HepG2 (cell line): ENCODE results near the gene NOXO1. TPM values are rescaled to one million over a fixed set of nuclear protein-coding genes. Genes with fewer than 3 reads are reported as not detected.

Experiments used
- ARNTL ChIP-seq: sonication (generic); formaldehyde crosslinking; IDR thresholded peaks from 2 replicates; pipeline ENCODE4 v1.4.0; 2020; ENCODE audit warnings: mild to moderate bottlenecking, missing genetic modification reagents
- CEBPG ChIP-seq: IDR thresholded peaks from 2 replicates; pipeline ENCODE4 v1.6.1; 2016
- EZH2 ChIP-seq: conservative IDR thresholded peaks from 2 replicates; pipeline ENCODE4 v1.6.1; 2012; ENCODE audit warnings: mild to moderate bottlenecking, low read depth, low read length, moderate library complexity
- FOXA3 ChIP-seq: IDR thresholded peaks from 2 replicates; pipeline ENCODE4 v1.6.1; 2016; ENCODE audit warnings: missing genetic modification reagents, missing compliant biosample characterization
- FOXK1 ChIP-seq: sonication (generic); formaldehyde crosslinking; IDR thresholded peaks from 2 replicates; pipeline ENCODE4 v1.4.0; 2020; ENCODE audit warnings: low read depth, missing genetic modification reagents, borderline replicate concordance
- GTF3A ChIP-seq: sonication (generic); formaldehyde crosslinking; conservative IDR thresholded peaks from 2 replicates; pipeline ENCODE4 v1.4.0; 2020; ENCODE audit warnings: mild to moderate bottlenecking, missing genetic modification reagents
- MIER2 ChIP-seq: IDR thresholded peaks from 2 replicates; pipeline ENCODE4 v1.6.1; 2016; ENCODE audit warnings: missing biosample characterization, missing genetic modification reagents
- ZNF792 ChIP-seq: IDR thresholded peaks from 2 replicates; pipeline ENCODE4 v1.6.1; 2016
- ZNF839 ChIP-seq: sonication (generic); formaldehyde crosslinking; IDR thresholded peaks from 2 replicates; pipeline ENCODE4 v1.4.0; 2020; ENCODE audit warnings: missing genetic modification reagents, mild to moderate bottlenecking, borderline replicate concordance
- polyA plus RNA-seq, 8 experiments: library from polyadenylated mRNA; depleted of rRNA in 3 of 8; stranded (reverse) in 7 of 8; unstranded in 1 of 8; fragments of >200 nt; fragmentation: Illumina TruSeq in 4 of 8; extraction: Trizol in 4 of 8; gene quantifications; 2 replicates each; pipeline versions ENCODE4 v1.2.1 to v1.2.3, GENCODE V29; 2011 to 2016; ENCODE audit warnings: low read depth in 4 of 8, missing spikeins in 1 of 8, mixed read lengths in 1 of 8; ENCODE audit not compliant: insufficient read depth in 1 of 8
- total RNA-seq, 5 experiments: library from RNA; depleted of rRNA; stranded (reverse); fragments of >200 nt; fragmentation: Illumina TruSeq; extraction: Trizol; gene quantifications; 2 replicates each; pipeline ENCODE4 v1.2.3, GENCODE V29; 2016; ENCODE audit warnings: low read depth in 1 of 5
- TF ChIP-seq, protein P1 (sequence below): sonication (generic); formaldehyde crosslinking; conservative IDR thresholded peaks from 2 replicates; pipeline ENCODE4 v1.4.0; 2020; ENCODE audit warnings: missing genetic modification reagents
- TF ChIP-seq, protein P2 (sequence below): sonication (generic); formaldehyde crosslinking; IDR thresholded peaks from 2 replicates; pipeline ENCODE4 v1.4.0; 2020; ENCODE audit warnings: missing genetic modification reagents, borderline replicate concordance
- TF ChIP-seq, protein P3 (sequence below): sonication (generic); formaldehyde crosslinking; IDR thresholded peaks from 2 replicates; pipeline ENCODE4 v1.4.0; 2020; ENCODE audit warnings: missing genetic modification reagents; ENCODE audit errors: not compliant biosample characterization
- TF ChIP-seq, protein P4 (sequence below): sonication (generic); formaldehyde crosslinking; IDR thresholded peaks from 2 replicates; pipeline ENCODE4 v1.4.0; 2020; ENCODE audit warnings: missing genetic modification reagents
- TF ChIP-seq, protein P5 (sequence below): IDR thresholded peaks from 2 replicates; pipeline ENCODE4 v1.6.1; 2012; ENCODE audit warnings: low read depth, low read length, improper control_type of control experiment
- TF ChIP-seq, protein P6 (sequence below): sonication (generic); formaldehyde crosslinking; conservative IDR thresholded peaks from 2 replicates; pipeline ENCODE4 v1.5.0; 2020; ENCODE audit warnings: missing genetic modification reagents

The NOXO1 gene
- total and polyA plus RNA-seq, 2 of the 13 experiments (the other 11 are each of a cell fraction or from before 2014, with no cell fraction given) = 0.69 to 1.4 TPM

DNA sequence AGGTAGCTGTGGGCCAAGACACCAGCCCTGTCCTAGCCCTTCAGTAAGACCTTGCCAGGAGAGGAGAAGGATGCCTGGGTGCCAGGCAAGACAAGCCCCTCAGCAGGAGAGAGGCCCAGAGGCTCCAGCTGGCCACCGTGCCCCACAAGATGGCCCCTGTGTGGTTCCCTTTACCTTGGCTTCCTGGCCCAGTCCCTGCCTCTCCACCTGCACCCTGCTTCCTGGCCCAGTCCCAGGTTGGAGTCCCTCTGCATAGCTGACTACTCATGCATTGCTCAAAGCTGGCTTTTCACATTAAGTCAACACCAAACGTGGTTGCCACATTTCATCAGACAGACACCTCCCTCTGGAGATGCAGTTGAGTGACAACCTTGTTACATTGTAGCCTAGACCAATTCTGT is 12.5 kb upstream of the NOXO1 start (continued):
- TF ChIP-seq, protein P1, sequence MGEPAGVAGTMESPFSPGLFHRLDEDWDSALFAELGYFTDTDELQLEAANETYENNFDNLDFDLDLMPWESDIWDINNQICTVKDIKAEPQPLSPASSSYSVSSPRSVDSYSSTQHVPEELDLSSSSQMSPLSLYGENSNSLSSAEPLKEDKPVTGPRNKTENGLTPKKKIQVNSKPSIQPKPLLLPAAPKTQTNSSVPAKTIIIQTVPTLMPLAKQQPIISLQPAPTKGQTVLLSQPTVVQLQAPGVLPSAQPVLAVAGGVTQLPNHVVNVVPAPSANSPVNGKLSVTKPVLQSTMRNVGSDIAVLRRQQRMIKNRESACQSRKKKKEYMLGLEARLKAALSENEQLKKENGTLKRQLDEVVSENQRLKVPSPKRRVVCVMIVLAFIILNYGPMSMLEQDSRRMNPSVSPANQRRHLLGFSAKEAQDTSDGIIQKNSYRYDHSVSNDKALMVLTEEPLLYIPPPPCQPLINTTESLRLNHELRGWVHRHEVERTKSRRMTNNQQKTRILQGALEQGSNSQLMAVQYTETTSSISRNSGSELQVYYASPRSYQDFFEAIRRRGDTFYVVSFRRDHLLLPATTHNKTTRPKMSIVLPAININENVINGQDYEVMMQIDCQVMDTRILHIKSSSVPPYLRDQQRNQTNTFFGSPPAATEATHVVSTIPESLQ (CRISPR knock-in tag) = no peak
- TF ChIP-seq ZNF792 (CRISPR knock-in tag) = no peak
- peak; percentile 87 for TF ChIP-seq FOXA3
- no peak for TF ChIP-seq EZH2
- no peak for TF ChIP-seq ZNF839 (CRISPR knock-in tag)
- no peak for TF ChIP-seq MIER2 (CRISPR knock-in tag)
- peak; percentile 89 for TF ChIP-seq CEBPG
- no peak; the same call in 1 of the 2 replicates for TF ChIP-seq FOXK1 (CRISPR knock-in tag)
- TF ChIP-seq, protein P2, sequence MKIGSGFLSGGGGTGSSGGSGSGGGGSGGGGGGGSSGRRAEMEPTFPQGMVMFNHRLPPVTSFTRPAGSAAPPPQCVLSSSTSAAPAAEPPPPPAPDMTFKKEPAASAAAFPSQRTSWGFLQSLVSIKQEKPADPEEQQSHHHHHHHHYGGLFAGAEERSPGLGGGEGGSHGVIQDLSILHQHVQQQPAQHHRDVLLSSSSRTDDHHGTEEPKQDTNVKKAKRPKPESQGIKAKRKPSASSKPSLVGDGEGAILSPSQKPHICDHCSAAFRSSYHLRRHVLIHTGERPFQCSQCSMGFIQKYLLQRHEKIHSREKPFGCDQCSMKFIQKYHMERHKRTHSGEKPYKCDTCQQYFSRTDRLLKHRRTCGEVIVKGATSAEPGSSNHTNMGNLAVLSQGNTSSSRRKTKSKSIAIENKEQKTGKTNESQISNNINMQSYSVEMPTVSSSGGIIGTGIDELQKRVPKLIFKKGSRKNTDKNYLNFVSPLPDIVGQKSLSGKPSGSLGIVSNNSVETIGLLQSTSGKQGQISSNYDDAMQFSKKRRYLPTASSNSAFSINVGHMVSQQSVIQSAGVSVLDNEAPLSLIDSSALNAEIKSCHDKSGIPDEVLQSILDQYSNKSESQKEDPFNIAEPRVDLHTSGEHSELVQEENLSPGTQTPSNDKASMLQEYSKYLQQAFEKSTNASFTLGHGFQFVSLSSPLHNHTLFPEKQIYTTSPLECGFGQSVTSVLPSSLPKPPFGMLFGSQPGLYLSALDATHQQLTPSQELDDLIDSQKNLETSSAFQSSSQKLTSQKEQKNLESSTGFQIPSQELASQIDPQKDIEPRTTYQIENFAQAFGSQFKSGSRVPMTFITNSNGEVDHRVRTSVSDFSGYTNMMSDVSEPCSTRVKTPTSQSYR (CRISPR knock-in tag) = no peak
- no peak for TF ChIP-seq ARNTL (CRISPR knock-in tag)
- TF ChIP-seq, protein P3, sequence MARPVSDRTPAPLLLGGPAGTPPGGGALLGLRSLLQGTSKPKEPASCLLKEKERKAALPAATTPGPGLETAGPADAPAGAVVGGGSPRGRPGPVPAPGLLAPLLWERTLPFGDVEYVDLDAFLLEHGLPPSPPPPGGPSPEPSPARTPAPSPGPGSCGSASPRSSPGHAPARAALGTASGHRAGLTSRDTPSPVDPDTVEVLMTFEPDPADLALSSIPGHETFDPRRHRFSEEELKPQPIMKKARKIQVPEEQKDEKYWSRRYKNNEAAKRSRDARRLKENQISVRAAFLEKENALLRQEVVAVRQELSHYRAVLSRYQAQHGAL (CRISPR knock-in tag) = no peak
- TF ChIP-seq, protein P4, sequence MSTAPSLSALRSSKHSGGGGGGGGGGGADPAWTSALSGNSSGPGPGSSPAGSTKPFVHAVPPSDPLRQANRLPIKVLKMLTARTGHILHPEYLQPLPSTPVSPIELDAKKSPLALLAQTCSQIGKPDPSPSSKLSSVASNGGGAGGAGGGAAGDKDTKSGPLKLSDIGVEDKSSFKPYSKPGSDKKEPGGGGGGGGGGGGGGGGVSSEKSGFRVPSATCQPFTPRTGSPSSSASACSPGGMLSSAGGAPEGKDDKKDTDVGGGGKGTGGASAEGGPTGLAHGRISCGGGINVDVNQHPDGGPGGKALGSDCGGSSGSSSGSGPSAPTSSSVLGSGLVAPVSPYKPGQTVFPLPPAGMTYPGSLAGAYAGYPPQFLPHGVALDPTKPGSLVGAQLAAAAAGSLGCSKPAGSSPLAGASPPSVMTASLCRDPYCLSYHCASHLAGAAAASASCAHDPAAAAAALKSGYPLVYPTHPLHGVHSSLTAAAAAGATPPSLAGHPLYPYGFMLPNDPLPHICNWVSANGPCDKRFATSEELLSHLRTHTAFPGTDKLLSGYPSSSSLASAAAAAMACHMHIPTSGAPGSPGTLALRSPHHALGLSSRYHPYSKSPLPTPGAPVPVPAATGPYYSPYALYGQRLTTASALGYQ (CRISPR knock-in tag) = no peak
- TF ChIP-seq GTF3A (CRISPR knock-in tag) = no peak
- TF ChIP-seq, protein P5, sequence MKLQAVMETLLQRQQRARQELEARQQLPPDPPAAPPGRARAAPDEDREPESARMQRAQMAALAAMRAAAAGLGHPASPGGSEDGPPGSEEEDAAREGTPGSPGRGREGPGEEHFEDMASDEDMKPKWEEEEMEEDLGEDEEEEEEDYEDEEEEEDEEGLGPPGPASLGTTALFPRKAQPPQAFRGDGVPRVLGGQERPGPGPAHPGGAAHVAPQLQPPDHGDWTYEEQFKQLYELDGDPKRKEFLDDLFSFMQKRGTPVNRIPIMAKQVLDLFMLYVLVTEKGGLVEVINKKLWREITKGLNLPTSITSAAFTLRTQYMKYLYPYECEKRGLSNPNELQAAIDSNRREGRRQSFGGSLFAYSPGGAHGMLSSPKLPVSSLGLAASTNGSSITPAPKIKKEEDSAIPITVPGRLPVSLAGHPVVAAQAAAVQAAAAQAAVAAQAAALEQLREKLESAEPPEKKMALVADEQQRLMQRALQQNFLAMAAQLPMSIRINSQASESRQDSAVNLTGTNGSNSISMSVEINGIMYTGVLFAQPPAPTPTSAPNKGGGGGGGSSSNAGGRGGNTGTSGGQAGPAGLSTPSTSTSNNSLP = peak; percentile 56; the same call in 1 of the 2 replicates
- TF ChIP-seq, protein P6, sequence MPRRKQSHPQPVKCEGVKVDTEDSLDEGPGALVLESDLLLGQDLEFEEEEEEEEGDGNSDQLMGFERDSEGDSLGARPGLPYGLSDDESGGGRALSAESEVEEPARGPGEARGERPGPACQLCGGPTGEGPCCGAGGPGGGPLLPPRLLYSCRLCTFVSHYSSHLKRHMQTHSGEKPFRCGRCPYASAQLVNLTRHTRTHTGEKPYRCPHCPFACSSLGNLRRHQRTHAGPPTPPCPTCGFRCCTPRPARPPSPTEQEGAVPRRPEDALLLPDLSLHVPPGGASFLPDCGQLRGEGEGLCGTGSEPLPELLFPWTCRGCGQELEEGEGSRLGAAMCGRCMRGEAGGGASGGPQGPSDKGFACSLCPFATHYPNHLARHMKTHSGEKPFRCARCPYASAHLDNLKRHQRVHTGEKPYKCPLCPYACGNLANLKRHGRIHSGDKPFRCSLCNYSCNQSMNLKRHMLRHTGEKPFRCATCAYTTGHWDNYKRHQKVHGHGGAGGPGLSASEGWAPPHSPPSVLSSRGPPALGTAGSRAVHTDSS = no peak
